IMR-90 (cell line): Measurements from ENCODE around the gene OSER1.

Experiments
- BHLHE40 ChIP-seq: fragments of 150-350 bp; IDR thresholded peaks from 2 replicates; pipeline ENCODE4 v1.6.1; 2016; ENCODE audit warnings: mild to moderate bottlenecking, low read depth, low read length
- POLR2A ChIP-seq: IDR thresholded peaks from 2 replicates; pipeline ENCODE4 v1.6.1; 2012; ENCODE audit warnings: mild to moderate bottlenecking, low read depth, low read length
- RAD21 ChIP-seq: IDR thresholded peaks from 2 replicates; pipeline ENCODE4 v1.6.1; 2012; ENCODE audit warnings: low read length, improper control_type of control experiment
- TF ChIP-seq, protein P1 (sequence below): conservative IDR thresholded peaks from 2 replicates; pipeline ENCODE4 v1.5.1; 2012; ENCODE audit warnings: mild to moderate bottlenecking, low read depth, low read length, improper control_type of control experiment

DNA sequence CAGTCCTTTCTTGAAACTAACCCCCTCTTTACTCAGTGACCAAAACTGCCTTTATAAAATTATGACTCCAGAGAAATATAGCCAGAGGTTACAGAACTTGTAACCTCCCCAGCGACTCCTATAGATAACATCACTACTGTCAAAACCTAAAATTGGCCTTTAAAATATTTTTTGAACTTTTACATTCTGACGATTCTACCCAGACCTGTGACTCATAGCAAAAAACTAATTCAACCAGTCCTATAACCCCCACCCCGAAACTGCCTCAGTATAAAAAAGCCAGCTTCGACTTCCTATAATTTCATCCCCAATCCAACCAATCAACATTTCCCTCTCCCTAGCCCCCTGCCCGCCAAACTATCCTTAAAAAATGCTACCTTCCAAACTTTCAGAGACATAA, 37.5 kb downstream of the OSER1 start:
- TF ChIP-seq POLR2A (no peak), RAD21 (no peak), BHLHE40 (no peak)
- TF ChIP-seq, protein P1, sequence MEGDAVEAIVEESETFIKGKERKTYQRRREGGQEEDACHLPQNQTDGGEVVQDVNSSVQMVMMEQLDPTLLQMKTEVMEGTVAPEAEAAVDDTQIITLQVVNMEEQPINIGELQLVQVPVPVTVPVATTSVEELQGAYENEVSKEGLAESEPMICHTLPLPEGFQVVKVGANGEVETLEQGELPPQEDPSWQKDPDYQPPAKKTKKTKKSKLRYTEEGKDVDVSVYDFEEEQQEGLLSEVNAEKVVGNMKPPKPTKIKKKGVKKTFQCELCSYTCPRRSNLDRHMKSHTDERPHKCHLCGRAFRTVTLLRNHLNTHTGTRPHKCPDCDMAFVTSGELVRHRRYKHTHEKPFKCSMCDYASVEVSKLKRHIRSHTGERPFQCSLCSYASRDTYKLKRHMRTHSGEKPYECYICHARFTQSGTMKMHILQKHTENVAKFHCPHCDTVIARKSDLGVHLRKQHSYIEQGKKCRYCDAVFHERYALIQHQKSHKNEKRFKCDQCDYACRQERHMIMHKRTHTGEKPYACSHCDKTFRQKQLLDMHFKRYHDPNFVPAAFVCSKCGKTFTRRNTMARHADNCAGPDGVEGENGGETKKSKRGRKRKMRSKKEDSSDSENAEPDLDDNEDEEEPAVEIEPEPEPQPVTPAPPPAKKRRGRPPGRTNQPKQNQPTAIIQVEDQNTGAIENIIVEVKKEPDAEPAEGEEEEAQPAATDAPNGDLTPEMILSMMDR: no peak
